ENCODE data around the gene SUCO. TPM values are rescaled to one million over a fixed set of nuclear protein-coding genes. Genes with fewer than 3 reads are reported as not detected.
A peak's percentile ranks its signal among the peaks of the same experiment; 100 is the strongest.

The SUCO gene
- polyA plus RNA-seq, 1 donor (not counting 4 experiments of a cell fraction or from before 2014, with no cell fraction given), result 13.8 TPM

GRCh38 chr1:172585348-172585747 is 52.4 kb downstream of the SUCO start:
- Histone ChIP-seq H3K79me2 (ENCODE audit: control insufficient read depth, insufficient read depth, low read length) (no peaks in the 10 kb centered on the region), H3K27ac (ENCODE audit: control insufficient read depth, insufficient read depth, low read length) (peak overlapping the region; percentile 95), H3K36me3 (ENCODE audit: control insufficient read depth in 2 of 2, extremely low read depth in 1 of 2, insufficient read depth in 2 of 2, low read length in 2 of 2) (peaks cover 6 to 7% of the 10 kb centered on the region in 2 experiments), H3K9ac (ENCODE audit: control insufficient read depth, extremely low read depth, insufficient read depth, low read length) (peak overlapping the region; percentile 58), H3K27me3 (ENCODE audit: control insufficient read depth, extremely low read depth, insufficient read depth, low read length) (no peaks in the 10 kb centered on the region), H3K4me1 (ENCODE audit: control insufficient read depth, extremely low read depth, insufficient read depth, low read length) (peaks cover 31% of the 10 kb centered on the region), H3K9me3 (ENCODE audit: control insufficient read depth, low read depth, low read length) (no peaks in the 10 kb centered on the region), H2AFZ (ENCODE audit: control insufficient read depth, low read length) (no peak overlapping the region), H3K9me1 (ENCODE audit: control insufficient read depth, extremely low read depth, insufficient read depth, low read length) (no peaks in the 10 kb centered on the region), H3K4me2 (ENCODE audit: control insufficient read depth, extremely low read depth, insufficient read depth, low read depth, low read length) (peak overlapping the region; percentile 65), H4K20me1 (ENCODE audit: control insufficient read depth, extremely low read depth, insufficient read depth, low read length) (no peaks in the 10 kb centered on the region), H3K4me3 (ENCODE audit: control insufficient read depth in 2 of 3, extremely low read depth in 1 of 3, insufficient read depth in 2 of 3, low read depth in 1 of 3, low read length in 3 of 3) (peak overlapping the region in 1 of 3 experiments; percentile 10)
- no peak for FAIRE-seq
- dilution Hi-C loops (cut with MboI; ENCODE audit: extremely low pct_ligation_motif_present, low sequenced_read_pairs), result no loop called here
- peak; percentile 32 for DNase-seq (ENCODE audit: low read depth, low spot score)
- TF ChIP-seq, protein P1, sequence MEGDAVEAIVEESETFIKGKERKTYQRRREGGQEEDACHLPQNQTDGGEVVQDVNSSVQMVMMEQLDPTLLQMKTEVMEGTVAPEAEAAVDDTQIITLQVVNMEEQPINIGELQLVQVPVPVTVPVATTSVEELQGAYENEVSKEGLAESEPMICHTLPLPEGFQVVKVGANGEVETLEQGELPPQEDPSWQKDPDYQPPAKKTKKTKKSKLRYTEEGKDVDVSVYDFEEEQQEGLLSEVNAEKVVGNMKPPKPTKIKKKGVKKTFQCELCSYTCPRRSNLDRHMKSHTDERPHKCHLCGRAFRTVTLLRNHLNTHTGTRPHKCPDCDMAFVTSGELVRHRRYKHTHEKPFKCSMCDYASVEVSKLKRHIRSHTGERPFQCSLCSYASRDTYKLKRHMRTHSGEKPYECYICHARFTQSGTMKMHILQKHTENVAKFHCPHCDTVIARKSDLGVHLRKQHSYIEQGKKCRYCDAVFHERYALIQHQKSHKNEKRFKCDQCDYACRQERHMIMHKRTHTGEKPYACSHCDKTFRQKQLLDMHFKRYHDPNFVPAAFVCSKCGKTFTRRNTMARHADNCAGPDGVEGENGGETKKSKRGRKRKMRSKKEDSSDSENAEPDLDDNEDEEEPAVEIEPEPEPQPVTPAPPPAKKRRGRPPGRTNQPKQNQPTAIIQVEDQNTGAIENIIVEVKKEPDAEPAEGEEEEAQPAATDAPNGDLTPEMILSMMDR (optimal IDR thresholded peaks at IDR 0.05 in 1 of 3, IDR thresholded peaks at IDR 0.05 in 1 of 3, conservative IDR thresholded peaks at IDR 0.05 in 1 of 3; ENCODE audit: extremely low read depth in 1 of 3, insufficient read depth in 2 of 3, low read length in 3 of 3), result no peak
- no peak for TF ChIP-seq EZH2 (IDR thresholded peaks at IDR 0.05; ENCODE audit: low read length)

- no peak for TF ChIP-seq EZH2 (IDR thresholded peaks at IDR 0.05; ENCODE audit: low read length)
- TF ChIP-seq, protein P1 (optimal IDR thresholded peaks at IDR 0.05 in 1 of 3, IDR thresholded peaks at IDR 0.05 in 1 of 3, conservative IDR thresholded peaks at IDR 0.05 in 1 of 3; ENCODE audit: extremely low read depth in 1 of 3, insufficient read depth in 2 of 3, low read length in 3 of 3), result no peak
- H3K36me3 ChIP-seq (ENCODE audit: control insufficient read depth in 2 of 2, extremely low read depth in 1 of 2, insufficient read depth in 2 of 2, low read length in 2 of 2), result peaks cover 9 to 11% of the 10 kb centered on the region in 2 experiments
- H3K9me3 ChIP-seq (ENCODE audit: control insufficient read depth, low read depth, low read length), result no peaks in the 10 kb centered on the region
- H3K27me3 ChIP-seq (ENCODE audit: control insufficient read depth, extremely low read depth, insufficient read depth, low read length), result no peaks in the 10 kb centered on the region
- no peaks in the 10 kb centered on the region for H4K20me1 ChIP-seq (ENCODE audit: control insufficient read depth, extremely low read depth, insufficient read depth, low read length)
- no peaks in the 10 kb centered on the region for H3K79me2 ChIP-seq (ENCODE audit: control insufficient read depth, insufficient read depth, low read length)
- peak overlapping the region; percentile 58 for H3K9ac ChIP-seq (ENCODE audit: control insufficient read depth, extremely low read depth, insufficient read depth, low read length)
- H3K4me2 ChIP-seq (ENCODE audit: control insufficient read depth, extremely low read depth, insufficient read depth, low read depth, low read length), result peak overlapping the region; percentile 65
- FAIRE-seq, result no peak
- no peak overlapping the region for H2AFZ ChIP-seq (ENCODE audit: control insufficient read depth, low read length)
- no peak for DNase-seq (ENCODE audit: low read depth, low spot score)
- dilution Hi-C loops (cut with MboI; ENCODE audit: extremely low pct_ligation_motif_present, low sequenced_read_pairs), result no loop called here
- no peaks in the 10 kb centered on the region for H3K9me1 ChIP-seq (ENCODE audit: control insufficient read depth, extremely low read depth, insufficient read depth, low read length)
- H3K4me3 ChIP-seq (ENCODE audit: control insufficient read depth in 2 of 3, extremely low read depth in 1 of 3, insufficient read depth in 2 of 3, low read depth in 1 of 3, low read length in 3 of 3), result peak overlapping the region in 2 of 3 experiments; percentile 10 to 26
- peak overlapping the region; percentile 95 for H3K27ac ChIP-seq (ENCODE audit: control insufficient read depth, insufficient read depth, low read length)
- peaks cover 31% of the 10 kb centered on the region for H3K4me1 ChIP-seq (ENCODE audit: control insufficient read depth, extremely low read depth, insufficient read depth, low read length)
Observed at GRCh38 chr1:172585861-172586260, 52.9 kb downstream of the SUCO start.

Measured in keratinocyte (primary cell).